Measurements from ENCODE around the gene SLC35E1. TPM values are rescaled to one million over a fixed set of nuclear protein-coding genes. Genes with fewer than 3 reads are reported as not detected.

SLC35E1 gene
- total RNA-seq, 2 experiments from 2014 or later: 72.3 to 76.3 TPM

GRCh38 chr19:16573296-16573695, 1.1 kb upstream of the SLC35E1 start:
- CTCF ChIA-PET: interaction anchor here (0.6 to 1.5 kb wide), 3 partner anchors 11 to 86 kb away, joined by 3 to 4 read pairs (median 4); no protein-coding TSS in a partner anchor
- H3K27me3 ChIP-seq (ENCODE audit: control insufficient read depth in 1 of 2, insufficient read depth in 2 of 2, low read length in 2 of 2): no peaks in the 10 kb centered on the region
- Mint-ChIP-seq H3K9me3 (no peaks in the 10 kb centered on the region), H3K27me3 (no peaks in the 10 kb centered on the region), H3K4me1 (ENCODE audit: low read depth) (peaks cover 57% of the 10 kb centered on the region), H3K4me3 (peak overlapping the region; percentile 91), H3K27ac (peak overlapping the region; percentile 90), H3K36me3 (ENCODE audit: low read depth) (peaks cover 62% of the 10 kb centered on the region)
- peaks cover 51% of the 10 kb centered on the region for H3K36me3 ChIP-seq (ENCODE audit: insufficient read depth, low read length)
- H3K4me1 ChIP-seq (ENCODE audit: insufficient read depth, low read length): peaks cover 65% of the 10 kb centered on the region
- H3K4me3 ChIP-seq (ENCODE audit: low read length): peak overlapping the region; percentile 100
- intact Hi-C loops (cut with DNase I, micrococcal nuclease): no loop called here
- no peak for ATAC-seq (ENCODE audit: poor library complexity)
- DNase-seq: no peak
- POLR2A ChIA-PET: interaction anchor here (0.7 to 4.0 kb wide), 10 partner anchors 9 to 207 kb away, joined by 3 to 26 read pairs (median 12); partner anchors contain the start of genes CALR3, MED26, SMIM7 and TMEM38A
- H3K9me3 ChIP-seq (ENCODE audit: control insufficient read depth in 1 of 2, insufficient read depth in 1 of 2, low read length in 2 of 2): no peaks in the 10 kb centered on the region
- peak overlapping the region; percentile 89 to 97 for H3K27ac ChIP-seq (ENCODE audit: low read depth in 1 of 2, low read length in 2 of 2)
- TF ChIP-seq CTCF (IDR thresholded peaks at IDR 0.05): no peak

- intact Hi-C loops (cut with DNase I, micrococcal nuclease): loop anchor here (1.0 kb wide), 4 partner anchors 12 to 76 kb away; partner anchors contain the start of genes C19orf44 (in 1 of the 2), CALR3 (in 1 of the 2), CHERP (in 1 of the 2) and MED26 (in 1 of the 2)
- ATAC-seq (ENCODE audit: poor library complexity) (peak; percentile 30), DNase-seq (peak in 6 of 14 experiments; percentile 22 to 73 (median 42))
- H3K27ac ChIP-seq (ENCODE audit: low read depth in 1 of 2, low read length in 2 of 2): peak overlapping the region in 1 of 2 donors; percentile 71
- H3K9me3 ChIP-seq (ENCODE audit: control insufficient read depth in 1 of 2, insufficient read depth in 1 of 2, low read length in 2 of 2): no peaks in the 10 kb centered on the region
- TF ChIP-seq CTCF (IDR thresholded peaks at IDR 0.05): no peak
- H3K27me3 ChIP-seq (ENCODE audit: control insufficient read depth in 1 of 2, insufficient read depth in 2 of 2, low read length in 2 of 2): no peaks in the 10 kb centered on the region
- H3K27me3 Mint-ChIP-seq: no peaks in the 10 kb centered on the region
- peak overlapping the region; percentile 58 for H3K4me3 ChIP-seq (ENCODE audit: low read length)
- ChIA-PET CTCF (no interaction called here), POLR2A (interaction anchor here (0.8 to 4.0 kb wide), 8 partner anchors 10 to 1192 kb away, joined by 3 to 26 read pairs (median 12); partner anchors contain the start of genes AKAP8, MED26, SMIM7 and TMEM38A)
- H3K9me3 Mint-ChIP-seq: no peaks in the 10 kb centered on the region
- peaks cover 48% of the 10 kb centered on the region for H3K36me3 ChIP-seq (ENCODE audit: insufficient read depth, low read length)
- H3K36me3 Mint-ChIP-seq (ENCODE audit: low read depth): peaks cover 61% of the 10 kb centered on the region
- H3K27ac Mint-ChIP-seq: peak overlapping the region; percentile 90
- H3K4me1 Mint-ChIP-seq (ENCODE audit: low read depth): peaks cover 62% of the 10 kb centered on the region
- H3K4me1 ChIP-seq (ENCODE audit: insufficient read depth, low read length): peaks cover 79% of the 10 kb centered on the region
- H3K4me3 Mint-ChIP-seq: peak overlapping the region; percentile 82
Observed at GRCh38 chr19:16571822-16572331, 338 bp downstream of the SLC35E1 start.

GRCh38 chr19:16571283-16571682, 932 bp downstream of the SLC35E1 start:
- CTCF ChIA-PET: no interaction called here
- H3K27me3 ChIP-seq (ENCODE audit: control insufficient read depth in 1 of 2, insufficient read depth in 2 of 2, low read length in 2 of 2): no peaks in the 10 kb centered on the region
- ATAC-seq (ENCODE audit: poor library complexity): no peak
- peaks cover 68% of the 10 kb centered on the region for H3K4me1 Mint-ChIP-seq (ENCODE audit: low read depth)
- peak overlapping the region in 1 of 2 donors; percentile 22 for H3K27ac ChIP-seq (ENCODE audit: low read depth in 1 of 2, low read length in 2 of 2)
- no peaks in the 10 kb centered on the region for H3K9me3 ChIP-seq (ENCODE audit: control insufficient read depth in 1 of 2, insufficient read depth in 1 of 2, low read length in 2 of 2)
- peak in 2 of 14 experiments; percentile 46 to 48 for DNase-seq
- peak overlapping the region; percentile 82 for H3K27ac Mint-ChIP-seq
- H3K4me1 ChIP-seq (ENCODE audit: insufficient read depth, low read length): peaks cover 85% of the 10 kb centered on the region
- no peak for TF ChIP-seq CTCF (IDR thresholded peaks at IDR 0.05)
- peaks cover 45% of the 10 kb centered on the region for H3K36me3 ChIP-seq (ENCODE audit: insufficient read depth, low read length)
- peak overlapping the region; percentile 82 for H3K4me3 Mint-ChIP-seq
- peaks cover 63% of the 10 kb centered on the region for H3K36me3 Mint-ChIP-seq (ENCODE audit: low read depth)
- peak overlapping the region; percentile 58 for H3K4me3 ChIP-seq (ENCODE audit: low read length)
- no peaks in the 10 kb centered on the region for H3K9me3 Mint-ChIP-seq
- intact Hi-C loops (cut with DNase I, micrococcal nuclease): no loop called here
- POLR2A ChIA-PET: interaction anchor here (2.9 to 4.0 kb wide), 2 partner anchors 16 to 57 kb away, joined by 16 to 26 read pairs; partner anchors contain the start of gene MED26
- no peaks in the 10 kb centered on the region for H3K27me3 Mint-ChIP-seq

All from CD4-positive, alpha-beta T cell (primary cell).